Measurements from ENCODE around the gene CDC25C.

The CDC25C gene

DNA sequence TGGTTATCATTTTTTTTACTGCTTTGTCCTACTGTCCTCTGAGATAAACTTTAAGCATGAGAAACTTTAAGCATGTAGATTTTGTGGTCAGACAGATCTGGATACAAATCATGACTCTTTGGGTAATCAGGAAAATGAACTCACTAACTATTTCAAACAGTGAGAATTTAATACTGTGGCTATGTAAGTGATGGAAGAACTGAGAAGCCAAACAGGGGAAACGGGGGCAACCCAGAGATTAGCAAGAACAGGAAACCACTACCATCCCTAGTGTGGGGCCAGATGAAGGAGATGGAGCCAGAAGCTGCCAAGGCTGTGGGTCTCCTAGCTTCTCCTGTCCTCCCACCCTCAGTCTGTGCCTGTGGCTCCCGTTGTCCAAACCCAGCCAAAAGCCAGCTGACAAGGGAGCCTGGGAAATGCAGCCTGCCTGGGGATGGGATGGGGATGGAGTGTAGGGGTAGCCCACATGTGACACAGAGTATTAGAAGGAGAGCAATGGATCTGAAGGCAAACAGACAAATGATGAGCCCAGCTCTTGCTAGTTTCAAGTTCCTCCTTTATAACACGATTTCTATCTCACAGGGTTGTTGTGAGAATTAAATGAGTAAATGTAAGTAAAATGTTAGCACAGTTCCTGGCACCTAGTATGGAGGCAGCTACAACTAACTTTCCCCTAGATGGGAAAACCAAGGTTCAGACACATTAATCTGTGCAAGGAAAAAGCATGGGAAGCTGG, 90.8 kb downstream of the CDC25C start:
- in situ Hi-C loops (cut with HindIII; ENCODE audit: low sequenced_read_pairs): no loop called here

DNA sequence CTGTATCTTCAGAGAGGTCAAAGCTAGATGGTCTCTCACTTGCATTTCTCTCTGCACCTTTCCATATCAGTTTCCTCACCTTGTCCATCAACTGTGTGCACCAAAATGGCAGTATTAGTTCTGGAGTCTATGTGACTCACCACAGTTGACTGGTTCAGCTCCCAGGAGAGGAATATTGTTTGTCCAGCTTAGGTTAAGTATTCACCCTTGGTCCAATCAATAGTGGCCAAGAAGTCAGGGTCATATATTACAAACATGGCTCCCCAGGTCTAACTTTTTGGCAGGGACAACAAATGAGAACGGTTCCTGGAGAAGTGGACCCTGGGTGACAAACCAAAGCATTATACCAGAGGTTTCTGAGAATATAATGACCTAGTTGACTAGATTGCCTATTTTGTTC, 93.6 kb downstream of the CDC25C start:
- in situ Hi-C loops (cut with HindIII; ENCODE audit: low sequenced_read_pairs): no loop called here
